ENCODE measurements around the gene LDLRAD2. TPM values are rescaled to one million over a fixed set of nuclear protein-coding genes. Genes with fewer than 3 reads are reported as not detected.
"Not testable (repeated sequence)": the region's sequence is repeated elsewhere in the genome, so short reads cannot be mapped to it uniquely, and the experiment has no call there.

The LDLRAD2 gene
- total RNA-seq = 0.05 TPM
- long read RNA-seq, partial matches to known transcripts = 0 of 2 reads
- long read RNA-seq, other reads (novel, unspliced or antisense) = 2 of 2 reads

GRCh38 chr1:21811875-21812305 is at the start of gene LDLRAD2:
Gene LDLRAD2 (plus strand): TSS chr1:21812265. CDS start chr1:21812452, 187 bp downstream.
- no peak for DNase-seq (ENCODE audit: low spot score)
- intact Hi-C loops (cut with DNase I) = no loop called here

- intact Hi-C loops (cut with DNase I) = no loop called here
- DNase-seq (ENCODE audit: low spot score) = no peak
Measured at GRCh38 chr1:21763236-21763635, 48.8 kb upstream of the LDLRAD2 start.

GRCh38 chr1:21763694-21764419 is 48.2 kb upstream of the LDLRAD2 start:
- no peak for DNase-seq (ENCODE audit: low spot score)
- intact Hi-C loops (cut with DNase I) = no loop called here

GRCh38 chr1:21764615-21765423 is 47.2 kb upstream of the LDLRAD2 start:
- intact Hi-C loops (cut with DNase I) = no loop called here
- no peak for DNase-seq (ENCODE audit: low spot score)

- intact Hi-C loops (cut with DNase I) = no loop called here
Measured at GRCh38 chr1:21766210-21766609, 45.9 kb upstream of the LDLRAD2 start.

GRCh38 chr1:21767106-21767505 is 45.0 kb upstream of the LDLRAD2 start:
- intact Hi-C loops (cut with DNase I); DNase-seq (ENCODE audit: low spot score): not testable (repeated sequence)

More at GRCh38 chr1:21766210-21766609, 45.9 kb upstream of the LDLRAD2 start:
- DNase-seq (ENCODE audit: low spot score) = no peak

- no peak for DNase-seq (ENCODE audit: low spot score)
- intact Hi-C loops (cut with DNase I) = no loop called here
Measured at GRCh38 chr1:21770201-21770600, 41.9 kb upstream of the LDLRAD2 start.

GRCh38 chr1:21770602-21771001 is 41.5 kb upstream of the LDLRAD2 start:
- intact Hi-C loops (cut with DNase I) = not testable (repeated sequence)

GRCh38 chr1:21771672-21772071 is 40.4 kb upstream of the LDLRAD2 start:
- intact Hi-C loops (cut with DNase I) = not testable (repeated sequence)
- peak; percentile 79 for DNase-seq (ENCODE audit: low spot score)

More at GRCh38 chr1:21770602-21771001, 41.5 kb upstream of the LDLRAD2 start:
- not testable (repeated sequence) for DNase-seq (ENCODE audit: low spot score)

- intact Hi-C loops (cut with DNase I) = no loop called here
- no peak for DNase-seq (ENCODE audit: low spot score)
Measured at GRCh38 chr1:21773585-21773984, 38.5 kb upstream of the LDLRAD2 start.

GRCh38 chr1:21774835-21775549 is 37.1 kb upstream of the LDLRAD2 start:
- intact Hi-C loops (cut with DNase I) = no loop called here
- no peak for DNase-seq (ENCODE audit: low spot score)

- intact Hi-C loops (cut with DNase I) = no loop called here
- DNase-seq (ENCODE audit: low spot score) = no peak
Measured at GRCh38 chr1:21775550-21775914, 36.5 kb upstream of the LDLRAD2 start.

GRCh38 chr1:21775985-21776562 is 36.0 kb upstream of the LDLRAD2 start:
- DNase-seq (ENCODE audit: low spot score) = no peak
- intact Hi-C loops (cut with DNase I) = no loop called here

- intact Hi-C loops (cut with DNase I); DNase-seq (ENCODE audit: low spot score): not testable (repeated sequence)
Measured at GRCh38 chr1:21776925-21777324, 35.1 kb upstream of the LDLRAD2 start.

- DNase-seq (ENCODE audit: low spot score) = no peak
- intact Hi-C loops (cut with DNase I) = no loop called here
Measured at GRCh38 chr1:21778405-21778727, 33.7 kb upstream of the LDLRAD2 start.

GRCh38 chr1:21779613-21780521 is 32.2 kb upstream of the LDLRAD2 start:
- no peak for DNase-seq (ENCODE audit: low spot score)
- intact Hi-C loops (cut with DNase I) = loop anchor here (5.0 to 10.0 kb wide), 2 partner anchors 157 to 535 kb away; partner anchors contain the start of gene HSPG2

GRCh38 chr1:21781815-21782348 is 30.2 kb upstream of the LDLRAD2 start:
- DNase-seq (ENCODE audit: low spot score) = no peak
- intact Hi-C loops (cut with DNase I) = loop anchor here (5.0 to 10.0 kb wide), 2 partner anchors 155 to 537 kb away; partner anchors contain the start of gene HSPG2

- peak; percentile 78 for DNase-seq (ENCODE audit: low spot score)
- intact Hi-C loops (cut with DNase I) = loop anchor here (5.0 to 10.0 kb wide), 2 partner anchors 155 to 538 kb away; partner anchors contain the start of gene HSPG2
Measured at GRCh38 chr1:21782349-21782867, 29.7 kb upstream of the LDLRAD2 start.
